ENCODE results near the gene ASB12.
"Not testable (repeated sequence)": the region's sequence is repeated elsewhere in the genome, so short reads cannot be mapped to it uniquely, and the experiment has no call there.

The ASB12 gene, protein sequence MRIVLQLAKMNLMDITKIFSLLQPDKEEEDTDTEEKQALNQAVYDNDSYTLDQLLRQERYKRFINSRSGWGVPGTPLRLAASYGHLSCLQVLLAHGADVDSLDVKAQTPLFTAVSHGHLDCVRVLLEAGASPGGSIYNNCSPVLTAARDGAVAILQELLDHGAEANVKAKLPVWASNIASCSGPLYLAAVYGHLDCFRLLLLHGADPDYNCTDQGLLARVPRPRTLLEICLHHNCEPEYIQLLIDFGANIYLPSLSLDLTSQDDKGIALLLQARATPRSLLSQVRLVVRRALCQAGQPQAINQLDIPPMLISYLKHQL

GRCh38 chrX:64230123-64230970, at the start of gene ASB12:
ASB12 (minus strand) TSS chrX:64230607; CDS start chrX:64225650, 4,957 bp downstream.
- DNase-seq (ENCODE audit: insufficient read length, low spot score) (no peak), FAIRE-seq (no peak)
- no peak for TF ChIP-seq POLR2A (IDR thresholded peaks at IDR 0.05; ENCODE audit: low read depth, low read length)

DNA sequence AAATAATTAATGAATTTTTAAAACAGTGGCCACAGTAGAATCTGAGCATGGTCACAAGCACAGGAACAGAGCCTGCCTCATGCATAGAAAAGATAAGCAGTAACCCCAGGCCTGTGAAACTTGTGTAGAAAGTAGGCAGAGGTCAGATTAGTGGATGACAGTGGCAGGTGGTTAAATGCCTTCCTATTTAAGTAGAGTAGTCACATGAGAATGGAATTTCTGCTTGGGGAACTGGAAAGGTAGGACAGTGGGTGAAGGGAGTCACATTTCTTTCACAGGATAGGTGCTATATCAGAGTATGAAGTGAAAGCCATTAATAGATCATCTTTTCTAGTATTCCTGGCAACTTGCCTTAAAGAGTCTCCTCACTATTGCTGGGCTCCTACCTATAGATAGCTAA, 34.9 kb upstream of the ASB12 start:
- no peak for DNase-seq (ENCODE audit: insufficient read length, low spot score)
- FAIRE-seq: no peak
- TF ChIP-seq POLR2A (IDR thresholded peaks at IDR 0.05; ENCODE audit: low read depth, low read length): no peak

DNA sequence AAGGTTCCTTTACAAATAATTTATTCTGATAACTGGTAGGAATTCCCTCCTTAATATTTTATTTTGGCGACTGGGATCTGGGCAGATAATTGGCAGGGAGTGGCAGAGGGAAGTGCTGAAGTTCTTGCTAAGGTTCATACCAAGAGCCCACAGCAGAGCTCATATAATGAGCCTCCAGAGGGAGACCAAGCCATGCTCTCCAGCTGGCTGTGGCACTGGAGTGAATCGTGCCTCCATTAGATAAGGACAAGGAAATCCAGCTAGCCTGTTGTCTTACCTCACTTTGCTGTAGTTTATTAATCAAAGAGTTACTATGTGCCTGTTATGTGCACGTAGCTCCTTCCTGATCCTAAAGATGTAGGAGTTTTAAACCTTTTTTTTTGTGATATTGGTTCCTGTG, 1.3 kb downstream of the ASB12 start:
- DNase-seq (ENCODE audit: insufficient read length, low spot score): no peak
- TF ChIP-seq POLR2A (IDR thresholded peaks at IDR 0.05; ENCODE audit: low read depth, low read length): no peak
- no peak for FAIRE-seq

- FAIRE-seq (no peak), DNase-seq (ENCODE audit: insufficient read length, low spot score) (no peak)
- TF ChIP-seq POLR2A (IDR thresholded peaks at IDR 0.05; ENCODE audit: low read depth, low read length): no peak
Observed at GRCh38 chrX:64218023-64218422, 12.4 kb downstream of the ASB12 start.

GRCh38 chrX:64213989-64214388, 16.4 kb downstream of the ASB12 start:
- not testable (repeated sequence) for FAIRE-seq

DNA sequence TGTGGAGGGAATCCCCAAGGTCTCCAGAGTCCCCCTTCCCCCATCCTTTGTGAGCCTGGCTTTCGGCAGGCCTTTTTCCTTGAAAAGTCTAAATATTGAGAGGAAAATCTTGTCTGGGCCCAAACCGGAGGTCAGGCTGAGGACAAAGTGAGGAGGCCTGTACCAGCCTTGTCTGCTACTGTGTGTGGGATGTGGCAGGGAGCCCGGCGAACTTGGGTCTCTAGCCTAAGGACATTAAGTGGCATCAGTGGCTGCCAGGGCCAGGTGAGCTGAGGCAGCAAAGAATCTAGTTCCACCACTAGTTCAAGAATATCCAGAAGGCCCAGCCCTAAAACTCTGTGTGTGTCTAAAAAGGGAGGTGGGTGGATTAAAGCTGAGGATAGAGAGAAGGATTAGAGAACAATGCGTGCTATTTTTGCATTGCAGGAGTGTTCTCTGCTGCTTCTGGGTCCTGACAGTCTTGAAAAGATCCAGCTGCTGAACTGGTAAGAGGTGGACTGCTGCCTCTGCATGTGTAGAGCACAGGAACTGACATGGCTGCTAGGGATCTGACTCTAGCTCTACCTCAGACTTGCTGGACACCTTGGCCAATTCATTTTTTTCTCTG, 23.7 kb downstream of the ASB12 start:
- FAIRE-seq (no peak), DNase-seq (ENCODE audit: insufficient read length, low spot score) (no peak)
- no peak for TF ChIP-seq POLR2A (IDR thresholded peaks at IDR 0.05; ENCODE audit: low read depth, low read length)

More at GRCh38 chrX:64213989-64214388, 16.4 kb downstream of the ASB12 start:
- not testable (repeated sequence) for DNase-seq (ENCODE audit: insufficient read length, low spot score)

DNA sequence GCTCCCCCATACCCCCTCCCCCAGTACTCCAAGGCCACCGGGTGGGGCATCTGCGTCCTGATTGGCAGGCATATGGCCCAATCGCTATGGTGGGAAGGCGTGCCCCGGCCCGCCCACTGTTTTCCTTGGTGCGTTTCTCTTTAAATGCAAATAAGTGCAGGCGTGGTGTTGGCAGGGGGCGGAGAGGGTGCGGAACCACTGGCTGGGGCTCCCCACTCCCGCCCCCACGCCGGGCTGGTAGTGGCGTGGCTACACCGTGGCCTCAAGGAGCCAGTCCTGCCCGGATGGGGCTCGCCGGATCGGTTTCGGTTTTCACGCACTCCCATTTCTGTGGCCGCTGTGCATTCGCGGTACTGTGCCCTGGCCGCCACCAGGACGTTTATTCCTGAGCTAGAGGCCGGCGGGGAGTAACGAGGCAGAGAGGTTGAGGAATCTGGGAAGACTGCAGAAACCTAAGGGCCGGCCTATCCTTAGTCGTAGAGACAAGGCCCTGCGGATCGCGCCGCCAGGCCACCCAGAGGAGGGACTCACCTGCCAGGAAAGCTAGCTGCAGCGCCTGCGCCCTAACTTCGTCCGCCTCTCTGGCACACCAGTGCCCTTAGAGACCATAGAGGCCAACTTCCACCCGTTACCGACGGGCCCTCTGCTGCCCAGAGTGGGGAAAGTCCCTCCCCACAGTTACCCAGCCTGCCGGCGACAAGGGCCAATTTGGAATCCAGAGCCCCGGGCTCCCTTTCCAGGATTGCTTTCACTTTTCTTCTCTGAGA, 24.5 kb downstream of the ASB12 start:
- DNase-seq (ENCODE audit: insufficient read length, low spot score) (peak; percentile 71), FAIRE-seq (no peak)
- peak; percentile 70 for TF ChIP-seq POLR2A (IDR thresholded peaks at IDR 0.05; ENCODE audit: low read depth, low read length)

GRCh38 chrX:64205441-64205734, 25.0 kb downstream of the ASB12 start, which contains the start of gene AMER1:
AMER1 (minus strand) TSS chrX:64205708; CDS start chrX:64193286, 12,422 bp downstream.
- no peak for FAIRE-seq
- no peak for TF ChIP-seq POLR2A (IDR thresholded peaks at IDR 0.05; ENCODE audit: low read depth, low read length)
- peak; percentile 51 for DNase-seq (ENCODE audit: insufficient read length, low spot score)

DNA sequence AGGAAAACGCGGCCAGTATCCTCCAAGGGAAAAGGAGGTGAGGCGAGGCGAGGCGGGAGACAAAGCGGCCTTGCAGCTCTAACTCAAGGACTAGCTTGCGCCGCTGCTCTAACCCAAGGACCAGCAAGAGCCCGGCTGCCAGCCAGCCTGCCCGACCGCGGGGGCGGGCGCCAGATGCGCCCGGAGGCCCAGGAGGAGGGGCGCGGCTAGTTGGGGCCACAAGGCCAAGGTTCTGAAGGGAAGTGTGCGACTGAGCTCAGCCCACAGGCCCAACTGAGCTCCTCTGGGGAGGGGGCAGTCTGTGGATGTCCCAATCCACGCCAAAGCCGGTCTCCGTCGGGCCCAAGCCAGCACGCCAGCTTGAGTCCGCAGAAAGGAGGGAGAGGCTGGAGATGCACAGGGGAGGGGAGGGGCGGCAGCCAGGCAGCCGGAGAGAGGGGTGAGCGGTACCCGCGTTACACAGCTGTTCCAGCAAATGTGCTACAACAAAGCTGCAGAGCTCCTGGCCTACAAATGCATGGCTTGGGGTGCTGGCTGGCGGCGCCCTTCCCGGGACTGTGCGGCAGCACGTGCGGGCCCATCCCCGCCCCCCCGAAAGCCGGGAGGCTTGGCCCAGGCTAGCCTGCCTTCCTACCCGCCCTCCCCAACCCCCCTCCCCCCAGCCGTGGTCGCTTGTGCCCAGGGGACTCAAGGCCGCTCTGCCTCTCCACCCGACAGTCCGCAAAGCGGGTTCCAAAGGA, 25.5 kb downstream of the ASB12 start:
- no peak for TF ChIP-seq POLR2A (IDR thresholded peaks at IDR 0.05; ENCODE audit: low read depth, low read length)
- no peak for DNase-seq (ENCODE audit: insufficient read length, low spot score)
- no peak for FAIRE-seq

DNA sequence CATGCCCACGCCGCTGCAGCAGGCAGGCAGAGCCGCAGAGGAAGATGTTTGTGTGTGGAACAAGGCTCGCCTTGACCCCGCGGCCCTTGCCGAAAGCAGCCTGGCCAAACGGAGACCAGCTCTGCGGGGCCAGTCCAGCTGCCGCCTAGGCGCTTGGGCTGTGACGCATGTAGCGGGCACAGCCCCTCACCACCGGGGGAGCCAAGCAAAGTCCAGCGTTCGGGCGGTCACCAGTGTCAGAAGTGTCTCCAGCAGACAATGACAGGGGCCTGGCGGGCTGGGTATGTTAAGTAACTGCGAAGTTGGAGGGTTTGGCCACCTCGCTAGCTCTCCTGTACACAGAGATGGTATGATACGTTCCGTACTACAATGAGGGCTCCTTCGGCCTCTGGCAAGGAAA, 26.2 kb downstream of the ASB12 start:
- no peak for DNase-seq (ENCODE audit: insufficient read length, low spot score)
- no peak for FAIRE-seq
- TF ChIP-seq POLR2A (IDR thresholded peaks at IDR 0.05; ENCODE audit: low read depth, low read length): no peak

- no peak for TF ChIP-seq POLR2A (IDR thresholded peaks at IDR 0.05; ENCODE audit: low read depth, low read length)
- DNase-seq (ENCODE audit: insufficient read length, low spot score) (no peak), FAIRE-seq (no peak)
Observed at GRCh38 chrX:64202808-64203325, 27.5 kb downstream of the ASB12 start.

DNA sequence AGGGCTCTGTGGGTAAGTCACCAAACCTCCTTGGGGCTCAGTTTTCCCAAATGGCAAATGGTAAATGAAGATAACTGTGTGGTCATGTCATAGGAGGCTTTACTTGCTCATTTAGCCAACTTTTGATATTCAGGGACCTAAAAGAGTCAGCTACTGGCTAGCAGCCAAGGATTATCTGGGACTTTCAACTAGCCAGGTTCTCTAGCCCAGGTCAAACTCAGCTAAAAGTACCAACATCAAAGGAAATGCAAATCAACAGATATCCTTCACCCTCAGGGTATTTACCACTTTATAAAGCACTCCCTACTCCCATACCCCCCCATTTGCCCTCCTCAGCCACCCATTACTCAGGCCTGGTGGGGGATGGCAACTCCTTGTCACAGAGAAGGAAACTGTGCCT, 32.4 kb downstream of the ASB12 start:
- TF ChIP-seq POLR2A (IDR thresholded peaks at IDR 0.05; ENCODE audit: low read depth, low read length): no peak
- DNase-seq (ENCODE audit: insufficient read length, low spot score): no peak
- FAIRE-seq: no peak

GRCh38 chrX:64196606-64197005, 33.8 kb downstream of the ASB12 start:
- TF ChIP-seq POLR2A (IDR thresholded peaks at IDR 0.05; ENCODE audit: low read depth, low read length): no peak
- no peak for DNase-seq (ENCODE audit: insufficient read length, low spot score)
- FAIRE-seq: no peak
